Measurements from ENCODE around the gene EVX1.

The EVX1 gene

DNA sequence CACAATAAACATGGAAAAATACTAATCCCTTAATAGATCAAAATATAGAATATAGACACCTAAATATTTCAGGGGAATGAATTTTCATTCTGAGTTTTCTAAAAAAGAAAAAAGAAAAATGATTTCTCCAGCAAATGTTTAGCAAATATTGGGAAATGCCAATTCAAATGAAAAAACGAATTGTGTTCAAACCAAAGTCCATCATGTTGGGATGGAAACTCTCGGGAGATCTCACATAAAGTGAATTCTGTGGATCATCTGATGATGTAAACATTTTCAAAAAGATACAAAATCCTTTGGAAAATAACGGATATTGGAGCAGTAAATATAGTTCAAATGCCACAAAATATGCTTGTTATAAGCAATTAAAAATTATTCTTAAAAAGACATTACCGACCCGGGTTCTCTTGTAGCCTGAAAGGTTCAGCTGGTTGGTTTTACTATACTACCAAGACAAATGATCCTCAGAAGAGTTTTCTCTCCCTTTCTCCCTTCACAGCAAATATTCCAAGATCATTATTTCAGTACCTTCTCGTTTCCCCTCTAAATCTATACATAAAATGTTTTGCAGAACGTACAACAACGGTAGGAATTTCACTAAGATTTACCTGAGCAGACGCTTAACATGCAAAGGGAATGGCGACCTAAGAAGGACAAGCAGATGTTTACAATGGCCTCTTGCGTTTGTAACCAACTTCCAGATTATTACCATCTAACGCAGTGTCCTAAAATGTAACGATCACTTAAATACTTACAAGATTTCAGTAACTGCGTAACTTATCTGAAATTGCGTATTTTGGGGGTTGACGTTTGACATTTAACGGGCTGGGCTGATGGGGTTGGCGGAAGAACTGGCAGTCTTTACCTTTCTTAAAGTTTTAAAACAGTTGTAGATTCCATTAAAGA is 45.2 kb upstream of the EVX1 start:
- Histone ChIP-seq H3K36me3 (ENCODE audit: control insufficient read depth, insufficient read depth, low read length) (no peaks in the 10 kb centered on the region), H3K4me3 (replicated peaks; ENCODE audit: low read depth, low read length) (no peak overlapping the region), H3K27me3 (replicated peaks; ENCODE audit: control insufficient read depth, insufficient read depth, low read length) (peaks cover 15% of the 10 kb centered on the region)
- TF ChIP-seq, protein P1, sequence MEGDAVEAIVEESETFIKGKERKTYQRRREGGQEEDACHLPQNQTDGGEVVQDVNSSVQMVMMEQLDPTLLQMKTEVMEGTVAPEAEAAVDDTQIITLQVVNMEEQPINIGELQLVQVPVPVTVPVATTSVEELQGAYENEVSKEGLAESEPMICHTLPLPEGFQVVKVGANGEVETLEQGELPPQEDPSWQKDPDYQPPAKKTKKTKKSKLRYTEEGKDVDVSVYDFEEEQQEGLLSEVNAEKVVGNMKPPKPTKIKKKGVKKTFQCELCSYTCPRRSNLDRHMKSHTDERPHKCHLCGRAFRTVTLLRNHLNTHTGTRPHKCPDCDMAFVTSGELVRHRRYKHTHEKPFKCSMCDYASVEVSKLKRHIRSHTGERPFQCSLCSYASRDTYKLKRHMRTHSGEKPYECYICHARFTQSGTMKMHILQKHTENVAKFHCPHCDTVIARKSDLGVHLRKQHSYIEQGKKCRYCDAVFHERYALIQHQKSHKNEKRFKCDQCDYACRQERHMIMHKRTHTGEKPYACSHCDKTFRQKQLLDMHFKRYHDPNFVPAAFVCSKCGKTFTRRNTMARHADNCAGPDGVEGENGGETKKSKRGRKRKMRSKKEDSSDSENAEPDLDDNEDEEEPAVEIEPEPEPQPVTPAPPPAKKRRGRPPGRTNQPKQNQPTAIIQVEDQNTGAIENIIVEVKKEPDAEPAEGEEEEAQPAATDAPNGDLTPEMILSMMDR (IDR thresholded peaks at IDR 0.05; ENCODE audit: insufficient read depth, low read length, poor library complexity, severe bottlenecking): no peak
- DNase-seq (ENCODE audit: extremely low read depth, insufficient read length): no peak

DNA sequence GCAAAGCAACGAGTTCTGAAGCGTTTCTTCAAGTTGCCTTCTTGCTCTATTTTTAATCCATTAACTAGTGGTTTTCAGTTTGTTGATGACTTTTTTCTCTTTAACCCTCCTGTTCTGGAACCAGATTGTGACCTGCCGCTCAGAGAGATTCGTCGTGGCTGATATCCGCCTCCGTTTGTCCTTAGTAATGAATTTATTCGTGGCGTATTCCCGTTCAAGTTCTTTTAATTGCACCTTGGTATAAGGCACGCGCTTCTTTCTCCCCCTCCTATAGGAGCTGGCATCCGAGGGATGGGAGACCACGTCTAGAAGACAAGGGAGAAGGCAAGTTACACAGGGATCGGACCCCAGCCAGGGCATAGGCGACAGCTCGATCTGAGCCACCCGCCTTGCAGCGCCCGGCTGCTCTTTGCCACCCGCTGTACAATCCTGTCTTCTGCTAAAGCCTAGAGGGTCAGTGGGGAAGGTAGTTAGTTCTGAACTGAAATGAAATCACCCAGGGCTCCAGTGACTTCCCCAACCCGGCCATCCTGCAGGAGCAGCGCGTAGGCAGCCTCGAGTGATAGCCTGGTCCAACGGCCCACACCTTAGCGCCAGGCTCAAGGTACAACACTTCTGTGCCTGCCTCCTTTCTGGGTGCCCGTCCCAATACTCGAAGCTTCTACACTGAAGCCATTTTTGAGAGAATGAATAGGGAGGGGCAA is 44.3 kb upstream of the EVX1 start:
- TF ChIP-seq, protein P1 (IDR thresholded peaks at IDR 0.05; ENCODE audit: insufficient read depth, low read length, poor library complexity, severe bottlenecking): no peak
- Histone ChIP-seq H3K27me3 (replicated peaks; ENCODE audit: control insufficient read depth, insufficient read depth, low read length) (peaks cover 15% of the 10 kb centered on the region), H3K36me3 (ENCODE audit: control insufficient read depth, insufficient read depth, low read length) (no peaks in the 10 kb centered on the region), H3K4me3 (replicated peaks; ENCODE audit: low read depth, low read length) (no peak overlapping the region)
- DNase-seq (ENCODE audit: extremely low read depth, insufficient read length): no peak

DNA sequence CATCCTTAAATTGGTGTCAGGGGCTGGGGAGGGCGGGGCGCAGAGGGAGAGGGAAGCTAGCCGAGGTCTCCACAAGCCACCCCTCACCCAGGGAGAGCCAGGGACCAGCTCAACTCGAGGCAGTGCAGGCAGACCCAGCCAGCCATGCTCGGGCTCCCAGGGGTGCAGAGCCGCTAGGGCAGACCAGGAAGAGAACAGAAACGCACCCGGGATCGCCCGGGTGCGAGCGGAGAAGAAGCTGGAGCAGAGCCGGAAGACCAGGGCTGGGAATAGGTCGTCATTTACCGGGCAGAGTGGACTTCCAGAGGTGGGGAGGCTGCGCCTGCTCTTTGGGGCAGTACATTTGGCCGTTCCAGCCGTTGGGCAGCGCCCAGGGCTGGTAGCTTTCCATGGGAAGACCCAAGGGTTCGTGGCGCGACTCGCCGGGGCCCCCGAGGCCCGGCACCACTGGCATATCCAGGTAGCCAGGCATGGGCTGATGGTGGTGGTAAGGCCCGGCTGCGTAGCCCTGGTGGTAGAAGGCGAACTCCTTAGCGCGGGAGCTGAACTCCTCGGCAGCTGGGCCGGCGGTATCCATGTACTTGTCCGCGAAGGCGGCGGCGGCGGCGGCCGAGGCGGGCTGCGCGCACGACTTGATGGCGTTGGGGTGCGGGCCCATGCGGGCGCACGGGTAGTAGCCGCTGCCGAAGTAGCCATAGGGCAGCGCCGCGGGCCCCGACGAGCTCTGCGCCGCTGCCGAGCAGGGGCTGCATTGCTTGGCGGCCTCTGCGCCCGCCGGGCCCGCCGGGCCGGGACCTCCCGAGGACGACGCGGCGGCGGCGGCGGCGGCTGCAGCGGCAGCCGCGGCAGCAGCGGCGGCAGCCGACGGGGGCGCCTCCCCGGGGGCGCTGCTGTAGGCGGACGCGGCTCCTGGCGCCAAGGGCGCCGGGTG is 43.5 kb upstream of the EVX1 start:
- TF ChIP-seq, protein P1 (IDR thresholded peaks at IDR 0.05; ENCODE audit: insufficient read depth, low read length, poor library complexity, severe bottlenecking): no peak
- Histone ChIP-seq H3K36me3 (ENCODE audit: control insufficient read depth, insufficient read depth, low read length) (no peaks in the 10 kb centered on the region), H3K27me3 (replicated peaks; ENCODE audit: control insufficient read depth, insufficient read depth, low read length) (peaks cover 11% of the 10 kb centered on the region), H3K4me3 (replicated peaks; ENCODE audit: low read depth, low read length) (no peak overlapping the region)
- DNase-seq (ENCODE audit: extremely low read depth, insufficient read length): no peak

DNA sequence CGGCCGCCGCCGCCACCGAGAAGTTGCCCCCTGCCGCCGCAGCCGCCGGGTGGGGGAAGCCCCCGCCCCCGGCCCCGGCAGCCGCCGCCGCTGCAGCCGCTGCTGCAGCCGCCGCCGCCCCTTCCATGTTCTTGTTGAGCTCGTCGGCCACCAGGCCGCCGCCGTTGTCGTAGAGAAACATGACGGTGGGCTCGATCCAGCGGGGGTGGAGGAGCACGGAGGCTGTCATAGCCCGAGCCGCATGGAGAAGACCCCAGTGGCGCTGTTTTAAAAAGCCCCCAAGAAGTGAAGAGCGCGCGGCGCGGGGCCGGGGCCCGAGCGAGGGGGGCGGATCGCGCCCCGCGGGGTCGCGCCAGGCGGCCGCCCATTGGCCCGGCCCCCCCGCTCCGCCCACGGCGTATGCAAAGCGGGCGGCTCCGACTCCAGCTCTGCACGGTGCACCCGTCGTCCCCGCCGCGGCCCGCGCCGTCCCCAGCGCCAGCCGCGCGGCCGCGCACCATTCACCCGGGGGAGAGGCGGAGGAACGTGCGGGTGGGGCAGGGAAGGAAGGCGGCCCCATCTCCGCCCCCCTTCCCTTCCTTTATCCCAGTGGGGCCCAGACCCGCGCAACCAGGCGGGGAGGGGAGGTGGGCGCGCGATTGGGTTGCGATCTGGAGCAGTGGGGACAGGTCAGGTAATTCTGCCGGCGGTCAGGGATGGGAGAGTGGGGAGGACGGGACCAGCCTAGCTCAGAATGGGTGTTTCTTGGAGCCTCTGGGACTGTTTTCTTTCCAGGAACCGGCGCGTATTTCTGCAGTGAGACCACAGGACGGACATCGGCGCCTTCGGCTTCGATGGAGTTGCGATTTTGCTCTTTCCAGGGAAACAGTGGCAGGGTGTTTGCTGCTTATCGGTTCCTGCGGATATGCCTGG is 42.5 kb upstream of the EVX1 start, which contains the start of gene HOXA13:
Gene HOXA13, minus strand, starts transcription at position 243 of the 912 bp plus-strand sequence. Its CDS starts 14 bp downstream, at position 229.
- TF ChIP-seq, protein P1 (IDR thresholded peaks at IDR 0.05; ENCODE audit: insufficient read depth, low read length, poor library complexity, severe bottlenecking): no peak
- Histone ChIP-seq H3K4me3 (replicated peaks; ENCODE audit: low read depth, low read length) (peak within 1 kb of the TSS; percentile 34), H3K27me3 (replicated peaks; ENCODE audit: control insufficient read depth, insufficient read depth, low read length) (peaks cover 11% of the 10 kb centered on the region), H3K36me3 (ENCODE audit: control insufficient read depth, insufficient read depth, low read length) (no peaks in the 10 kb centered on the region)
- no peak for DNase-seq (ENCODE audit: extremely low read depth, insufficient read length)
